Measurements from ENCODE around the gene TWIST2. TPM values are rescaled to one million over a fixed set of nuclear protein-coding genes. Genes with fewer than 3 reads are reported as not detected.

TWIST2 gene
- total and polyA plus RNA-seq, 10 of the 15 experiments (the other 5 are each of a cell fraction or from before 2014, with no cell fraction given) = not detected

- BruUV-seq (replicated peaks) = no TSS peak
- FAIRE-seq = no peak
Observed at GRCh38 chr2:238915596-238915995, 67.7 kb downstream of the TWIST2 start.

More at GRCh38 chr2:238915596-238915995, 67.7 kb downstream of the TWIST2 start:
- no peaks in the 10 kb centered on the region for H4K20me1 ChIP-seq (ENCODE audit: control insufficient read depth, insufficient read depth)
- no peak for ATAC-seq
- no peak for TF ChIP-seq CBFB (IDR thresholded peaks at IDR 0.05; ENCODE audit: low read depth)
- TF ChIP-seq RELA (IDR thresholded peaks at IDR 0.05; ENCODE audit: borderline replicate concordance, partially characterized antibody) = no peak
- TF ChIP-seq, protein P1, sequence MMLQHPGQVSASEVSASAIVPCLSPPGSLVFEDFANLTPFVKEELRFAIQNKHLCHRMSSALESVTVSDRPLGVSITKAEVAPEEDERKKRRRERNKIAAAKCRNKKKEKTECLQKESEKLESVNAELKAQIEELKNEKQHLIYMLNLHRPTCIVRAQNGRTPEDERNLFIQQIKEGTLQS (IDR thresholded peaks at IDR 0.05; ENCODE audit: borderline replicate concordance, extremely low read depth, low read depth, low read length) = no peak
- TF ChIP-seq HDAC2 (IDR thresholded peaks at IDR 0.05) = no peak
- TF ChIP-seq RAD21 (IDR thresholded peaks at IDR 0.05; ENCODE audit: insufficient read depth, low read depth, low read length) = no peak
- TF ChIP-seq, protein P2, sequence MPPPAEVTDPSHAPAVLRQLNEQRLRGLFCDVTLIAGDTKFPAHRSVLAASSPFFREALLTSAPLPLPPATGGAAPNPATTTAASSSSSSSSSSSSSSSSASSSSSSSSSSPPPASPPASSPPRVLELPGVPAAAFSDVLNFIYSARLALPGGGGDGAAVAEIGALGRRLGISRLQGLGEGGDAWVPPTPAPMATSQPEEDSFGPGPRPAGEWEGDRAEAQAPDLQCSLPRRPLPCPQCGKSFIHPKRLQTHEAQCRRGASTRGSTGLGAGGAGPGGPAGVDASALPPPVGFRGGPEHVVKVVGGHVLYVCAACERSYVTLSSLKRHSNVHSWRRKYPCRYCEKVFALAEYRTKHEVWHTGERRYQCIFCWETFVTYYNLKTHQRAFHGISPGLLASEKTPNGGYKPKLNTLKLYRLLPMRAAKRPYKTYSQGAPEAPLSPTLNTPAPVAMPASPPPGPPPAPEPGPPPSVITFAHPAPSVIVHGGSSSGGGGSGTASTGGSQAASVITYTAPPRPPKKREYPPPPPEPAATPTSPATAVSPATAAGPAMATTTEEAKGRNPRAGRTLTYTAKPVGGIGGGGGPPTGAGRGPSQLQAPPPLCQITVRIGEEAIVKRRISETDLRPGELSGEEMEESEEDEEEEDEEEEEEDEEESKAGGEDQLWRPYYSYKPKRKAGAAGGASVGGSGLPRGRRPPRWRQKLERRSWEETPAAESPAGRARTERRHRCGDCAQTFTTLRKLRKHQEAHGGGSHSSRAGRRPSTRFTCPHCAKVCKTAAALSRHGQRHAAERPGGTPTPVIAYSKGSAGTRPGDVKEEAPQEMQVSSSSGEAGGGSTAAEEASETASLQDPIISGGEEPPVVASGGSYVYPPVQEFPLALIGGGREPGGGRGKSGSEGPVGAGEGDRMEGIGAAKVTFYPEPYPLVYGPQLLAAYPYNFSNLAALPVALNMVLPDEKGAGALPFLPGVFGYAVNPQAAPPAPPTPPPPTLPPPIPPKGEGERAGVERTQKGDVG (CRISPR knock-in tag; IDR thresholded peaks at IDR 0.05) = no peak
- no peak for TF ChIP-seq IKZF1 (conservative IDR thresholded peaks at IDR 0.05)
- TF ChIP-seq NRF1 (conservative IDR thresholded peaks at IDR 0.05; ENCODE audit: low read depth, low read length) = no peak
- no peak for TF ChIP-seq CREM (IDR thresholded peaks at IDR 0.05; ENCODE audit: low read depth)
- TF ChIP-seq POLR2A (IDR thresholded peaks at IDR 0.05; ENCODE audit: low read depth, low read length) = no peak
- no peak for TF ChIP-seq MXI1 (IDR thresholded peaks at IDR 0.05; ENCODE audit: low read depth, low read length)
- no peak for TF ChIP-seq DPF2 (IDR thresholded peaks at IDR 0.05)
- no peak for TF ChIP-seq STAT1 (conservative IDR thresholded peaks at IDR 0.05)
- no peak for TF ChIP-seq TCF7 (IDR thresholded peaks at IDR 0.05; ENCODE audit: borderline replicate concordance)
- H3K27me3 ChIP-seq (replicated peaks in 1 of 2; ENCODE audit: control insufficient read depth in 2 of 2, insufficient read depth in 2 of 2, low read length in 1 of 2) = no peaks in the 10 kb centered on the region; a peak in 1 of 4 replicates
- ChIA-PET POLR2A (no interaction called here), RAD21 (ENCODE audit: unreplicated experiment) (no interaction called here), SMC1A (ENCODE audit: uncharacterized antibody, unreplicated experiment) (interaction anchor here (0.7 kb wide), 1 partner anchor 142 kb away, joined by 3 read pairs; no protein-coding TSS in a partner anchor), CTCF (no interaction called here)
- no peaks in the 10 kb centered on the region for H3K4me1 ChIP-seq (ENCODE audit: control insufficient read depth, insufficient read depth, low read length)
- H3K27ac ChIP-seq (ENCODE audit: control insufficient read depth, insufficient read depth) = no peak overlapping the region
- no peak overlapping the region for H2AFZ ChIP-seq (ENCODE audit: control insufficient read depth, low read depth, low read length)
- WGBS (ENCODE audit: insufficient coverage, insufficient replicate concordance, low lambda C conversion rate, missing lambda C conversion rate) = 38% methylated on average over 5 of the region's 5 CpGs
- in situ Hi-C loops (cut with MboI) = no loop called here
- H3K36me3 ChIP-seq (ENCODE audit: control insufficient read depth in 2 of 2, insufficient read depth in 2 of 2, low read length in 1 of 2) = no peaks in the 10 kb centered on the region
- H3K9ac ChIP-seq (ENCODE audit: control insufficient read depth, insufficient read depth, low read length) = no peak overlapping the region
- intact Hi-C loops (cut with micrococcal nuclease; ENCODE audit: unreplicated experiment) = no loop called here
- H3K9me3 ChIP-seq (replicated peaks; ENCODE audit: control insufficient read depth, insufficient read depth, low read length) = no peaks in the 10 kb centered on the region; the same call in 2 of the 3 replicates
- H3K4me3 ChIP-seq = no peak overlapping the region
- H3K79me2 ChIP-seq (ENCODE audit: control insufficient read depth, insufficient read depth, low read length) = no peaks in the 10 kb centered on the region
- no peak overlapping the region for H3K4me2 ChIP-seq (ENCODE audit: control insufficient read depth, insufficient read depth)
- DNase-seq (ENCODE audit: low read depth, low spot score) = no peak
